Peyer's patch (tissue), 4 donors: ENCODE measurements around the gene ENG.

ENCODE experiments used
- POLR2A ChIP-seq, 2 donors: fragments of 450-650 bp; IDR thresholded peaks; one replicate each; pipeline ENCODE4 v1.5.1; 2017; ENCODE audit warnings: antibody characterized with exemption in 2 of 2, mild to moderate bottlenecking in 2 of 2, moderate library complexity in 2 of 2
- TF ChIP-seq, protein P1 (sequence below), 6 experiments: fragments of 450-650 bp in 4 of 6; fragments of 200-600 bp in 2 of 6; sonication (generic) in 1 of 6; IDR thresholded peaks; one replicate each; pipeline ENCODE4 v1.5.1; 2017 to 2019; ENCODE audit warnings: antibody characterized with exemption in 6 of 6, mild to moderate bottlenecking in 3 of 6, moderate library complexity in 1 of 6

DNA sequence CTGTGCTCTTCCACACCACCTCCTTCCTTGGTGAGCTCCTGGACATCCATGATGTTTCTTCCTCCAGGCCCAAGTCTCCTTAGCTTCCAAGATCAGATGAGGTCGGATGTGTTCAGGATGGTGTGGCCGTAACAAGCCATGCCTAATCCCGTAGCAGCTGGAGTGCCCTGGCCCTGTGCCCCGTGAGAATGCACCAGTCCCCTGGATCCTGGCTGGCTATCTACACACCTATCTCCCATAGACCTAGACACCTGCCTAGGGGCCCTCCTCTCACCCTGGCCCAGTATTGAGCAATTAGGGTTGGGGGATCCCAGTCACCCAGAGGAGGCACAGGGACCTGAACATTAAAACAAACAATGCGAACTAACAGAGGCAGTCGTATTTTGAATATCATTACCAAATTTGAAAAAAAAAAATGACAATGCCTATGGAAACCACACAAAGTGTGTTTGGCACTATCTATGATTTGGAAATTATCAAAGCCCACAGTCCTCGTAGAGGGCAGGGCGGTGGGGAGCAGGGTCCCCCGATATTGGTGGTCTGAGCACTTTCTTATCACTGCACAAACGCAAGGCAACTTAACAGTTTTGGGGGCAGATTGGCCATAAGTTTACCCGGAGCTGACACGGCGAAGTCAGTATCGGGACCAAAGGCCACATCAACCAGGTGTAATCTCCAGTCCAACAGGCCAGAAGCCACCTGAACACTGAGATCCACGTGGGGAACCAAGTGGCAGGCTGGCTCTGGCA is 13.2 kb downstream of the ENG start:
- TF ChIP-seq, protein P1, sequence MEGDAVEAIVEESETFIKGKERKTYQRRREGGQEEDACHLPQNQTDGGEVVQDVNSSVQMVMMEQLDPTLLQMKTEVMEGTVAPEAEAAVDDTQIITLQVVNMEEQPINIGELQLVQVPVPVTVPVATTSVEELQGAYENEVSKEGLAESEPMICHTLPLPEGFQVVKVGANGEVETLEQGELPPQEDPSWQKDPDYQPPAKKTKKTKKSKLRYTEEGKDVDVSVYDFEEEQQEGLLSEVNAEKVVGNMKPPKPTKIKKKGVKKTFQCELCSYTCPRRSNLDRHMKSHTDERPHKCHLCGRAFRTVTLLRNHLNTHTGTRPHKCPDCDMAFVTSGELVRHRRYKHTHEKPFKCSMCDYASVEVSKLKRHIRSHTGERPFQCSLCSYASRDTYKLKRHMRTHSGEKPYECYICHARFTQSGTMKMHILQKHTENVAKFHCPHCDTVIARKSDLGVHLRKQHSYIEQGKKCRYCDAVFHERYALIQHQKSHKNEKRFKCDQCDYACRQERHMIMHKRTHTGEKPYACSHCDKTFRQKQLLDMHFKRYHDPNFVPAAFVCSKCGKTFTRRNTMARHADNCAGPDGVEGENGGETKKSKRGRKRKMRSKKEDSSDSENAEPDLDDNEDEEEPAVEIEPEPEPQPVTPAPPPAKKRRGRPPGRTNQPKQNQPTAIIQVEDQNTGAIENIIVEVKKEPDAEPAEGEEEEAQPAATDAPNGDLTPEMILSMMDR (IDR thresholded peaks at IDR 0.05), result no peak
- no peak for TF ChIP-seq POLR2A (IDR thresholded peaks at IDR 0.05)
